Neural cell (in vitro differentiated cells): Measurements from ENCODE around the gene SLC7A14. TPM values are rescaled to one million over a fixed set of nuclear protein-coding genes. Genes with fewer than 3 reads are reported as not detected.

Experiments used
- H2AFZ ChIP-seq: fragments of 200-600, 300-800 bp; sonication (generic), shearing (Covaris generic); 2 replicates; pipeline ENCODE4 v1.6.0; 2014; ENCODE audit warnings: low read depth, mild to moderate bottlenecking, antibody characterized with exemption, low read length, moderate library complexity
- H3F3A ChIP-seq: fragments of 200-600 bp; shearing (Covaris generic); 2 replicates; pipeline ENCODE4 v1.6.1; 2016; ENCODE audit warnings: mild to moderate bottlenecking, moderate library complexity, mixed read lengths, antibody characterized with exemption, low read length; ENCODE audit not compliant: insufficient read depth, poor library complexity, severe bottlenecking
- H3K27ac ChIP-seq: fragments of 200-600, 300-800 bp; sonication (generic), shearing (Covaris generic); 2 replicates; pipeline ENCODE4 v1.5.1; 2014; ENCODE audit warnings: mild to moderate bottlenecking, low read length, moderate library complexity
- H3K27me3 ChIP-seq: fragments of 300-800, 200-600 bp; sonication (generic), shearing (Covaris generic); 2 replicates; pipeline ENCODE4 v1.6.0; 2014; ENCODE audit warnings: mild to moderate bottlenecking, low read depth, low read length, moderate library complexity; ENCODE audit not compliant: insufficient read depth
- H3K36me3 ChIP-seq: fragments of 300-800, 200-600 bp; sonication (generic), shearing (Covaris generic); 2 replicates; pipeline ENCODE4 v1.5.1; 2014; ENCODE audit warnings: mild to moderate bottlenecking, antibody characterized with exemption, low read length, moderate library complexity; ENCODE audit not compliant: insufficient read depth
- H3K4me2 ChIP-seq: fragments of 300-800, 200-600 bp; sonication (generic), shearing (Covaris generic); 2 replicates; pipeline ENCODE4 v1.6.0; 2014; ENCODE audit warnings: mild to moderate bottlenecking, low read length
- H3K4me3 ChIP-seq: fragments of 300-800, 200-600 bp; sonication (generic), shearing (Covaris generic); 2 replicates; pipeline ENCODE4 v1.5.1; 2014; ENCODE audit warnings: mild to moderate bottlenecking, low read length, moderate library complexity
- H3K79me2 ChIP-seq: fragments of 200-600 bp; shearing (Covaris generic); replicated peaks from 2 replicates; pipeline ENCODE4 v1.6.0; 2014; ENCODE audit warnings: mild to moderate bottlenecking, low read length, moderate library complexity; ENCODE audit not compliant: insufficient read depth
- H3K9ac ChIP-seq: fragments of 300-800, 200-600 bp; sonication (generic), shearing (Covaris generic); 2 replicates; pipeline ENCODE4 v1.6.1; 2016; ENCODE audit warnings: mild to moderate bottlenecking, low read length, mixed read lengths
- H3K9me2 ChIP-seq: fragments of 200-600 bp; shearing (Covaris generic); 2 replicates; pipeline ENCODE4 v1.6.1; 2016; ENCODE audit warnings: mild to moderate bottlenecking, low read length, mixed read lengths; ENCODE audit not compliant: insufficient read depth
- H3K9me3 ChIP-seq: fragments of 200-600, 300-800 bp; sonication (generic), shearing (Covaris generic); 2 replicates; pipeline ENCODE4 v1.6.1; 2016; ENCODE audit warnings: mild to moderate bottlenecking, mixed run types, low read length, moderate library complexity, mixed read lengths
- H4K20me1 ChIP-seq: fragments of 200-600 bp; shearing (Covaris generic); 2 replicates; pipeline ENCODE4 v1.6.1; 2016; ENCODE audit warnings: mild to moderate bottlenecking, mixed run types; ENCODE audit not compliant: insufficient read depth
- CTCF ChIP-seq: fragments of 450-650 bp; IDR thresholded peaks from 2 replicates; pipeline ENCODE4 v1.5.1; 2014; ENCODE audit warnings: antibody characterized with exemption, mild to moderate bottlenecking, moderate library complexity; ENCODE audit not compliant: poor library complexity, severe bottlenecking
- EP300 ChIP-seq: fragments of 450-650 bp; conservative IDR thresholded peaks from 2 replicates; pipeline ENCODE4 v1.6.1; 2014; ENCODE audit warnings: antibody characterized with exemption, mild to moderate bottlenecking, moderate library complexity; ENCODE audit not compliant: poor library complexity, severe bottlenecking
- EZH2 ChIP-seq: fragments of 200-600, 300-800 bp; shearing (Covaris generic), sonication (generic); IDR thresholded peaks from 2 replicates; pipeline ENCODE4 v1.6.1; 2014; ENCODE audit warnings: antibody characterized with exemption, low read length, borderline replicate concordance, mild to moderate bottlenecking; ENCODE audit not compliant: insufficient read depth, poor library complexity, severe bottlenecking
- MXI1 ChIP-seq: fragments of 450-650 bp; conservative IDR thresholded peaks from 2 replicates; pipeline ENCODE4 v1.6.1; 2014; ENCODE audit warnings: antibody characterized with exemption, mild to moderate bottlenecking; ENCODE audit not compliant: poor library complexity, severe bottlenecking
- POLR2AphosphoS5 ChIP-seq: IDR thresholded peaks from 2 replicates; pipeline ENCODE4 v1.6.1; 2012
- RAD21 ChIP-seq: fragments of 450-650 bp; conservative IDR thresholded peaks from 2 replicates; pipeline ENCODE4 v1.6.1; 2014; ENCODE audit warnings: antibody characterized with exemption, mild to moderate bottlenecking, moderate library complexity
- REST ChIP-seq: IDR thresholded peaks from 2 replicates; pipeline ENCODE4 v1.6.1; 2012; ENCODE audit warnings: borderline replicate concordance
- SMC3 ChIP-seq: fragments of 450-650 bp; conservative IDR thresholded peaks from 2 replicates; pipeline ENCODE4 v1.6.1; 2014; ENCODE audit warnings: antibody characterized with exemption, mild to moderate bottlenecking, moderate library complexity; ENCODE audit not compliant: poor library complexity
- TAF1 ChIP-seq: IDR thresholded peaks from 2 replicates; pipeline ENCODE4 v1.6.1; 2012; ENCODE audit warnings: low read depth
- polyA plus RNA-seq: library from polyadenylated mRNA; depleted of rRNA; stranded (reverse); fragments of >200 nt; gene quantifications from 2 replicates; pipeline ENCODE4 v1.2.3, GENCODE V29; 2014

The SLC7A14 gene
- polyA plus RNA-seq, 1 donor from 2014 or later = 5.1 TPM

- H3K9ac ChIP-seq = no peak overlapping the region
- no peak overlapping the region for H3K27ac ChIP-seq
- no peaks in the 10 kb centered on the region for H3K36me3 ChIP-seq
Measured at GRCh38 chr3:170482199-170482598, 103.7 kb downstream of the SLC7A14 start.

GRCh38 chr3:170480111-170480510 lies 105.8 kb downstream of the SLC7A14 start:
- H3K9me2 ChIP-seq = no peaks in the 10 kb centered on the region
- H3K27me3 ChIP-seq = no peaks in the 10 kb centered on the region
- no peak overlapping the region for H2AFZ ChIP-seq
- no peak overlapping the region for H3K4me2 ChIP-seq
- no peaks in the 10 kb centered on the region for H4K20me1 ChIP-seq
- no peaks in the 10 kb centered on the region for H3K79me2 ChIP-seq
- H3K27ac ChIP-seq = no peak overlapping the region
- H3K4me3 ChIP-seq = no peak overlapping the region
- no peaks in the 10 kb centered on the region for H3K9me3 ChIP-seq
- no peaks in the 10 kb centered on the region for H3F3A ChIP-seq
- no peak overlapping the region for H3K9ac ChIP-seq
- H3K36me3 ChIP-seq = no peaks in the 10 kb centered on the region
- TF ChIP-seq EP300 (no peak), RAD21 (no peak), MXI1 (no peak), SMC3 (no peak), REST (no peak), CTCF (no peak)

More at GRCh38 chr3:170482199-170482598, 103.7 kb downstream of the SLC7A14 start:
- Histone ChIP-seq H2AFZ (no peak overlapping the region), H3K4me3 (no peak overlapping the region), H3F3A (no peaks in the 10 kb centered on the region), H4K20me1 (no peaks in the 10 kb centered on the region), H3K79me2 (no peaks in the 10 kb centered on the region), H3K27me3 (no peaks in the 10 kb centered on the region), H3K9me3 (no peaks in the 10 kb centered on the region), H3K9me2 (no peaks in the 10 kb centered on the region), H3K4me2 (no peak overlapping the region)
- TF ChIP-seq MXI1 (no peak), EZH2 (no peak), CTCF (no peak), REST (no peak), TAF1 (no peak), POLR2AphosphoS5 (no peak), EP300 (no peak), RAD21 (no peak), SMC3 (no peak)
